Liver (tissue), 3 donors: Measurements from ENCODE around the gene MYO15A.

Experiments
- FOXA1 ChIP-seq: IDR thresholded peaks from 2 replicates; pipeline ENCODE4 v1.6.1; 2016; ENCODE audit warnings: antibody characterized with exemption
- HNF4A ChIP-seq, 2 donors: conservative IDR thresholded peaks; 2 replicates each; pipeline ENCODE4 v1.6.1; 2016; ENCODE audit warnings: antibody characterized with exemption in 2 of 2, mild to moderate bottlenecking in 2 of 2
- NR2F2 ChIP-seq: IDR thresholded peaks from 2 replicates; pipeline ENCODE4 v1.6.1; 2016; ENCODE audit warnings: antibody characterized with exemption
- RAD21 ChIP-seq, 2 donors: IDR thresholded peaks; 2 replicates each; pipeline ENCODE4 v1.6.1; 2016; ENCODE audit warnings: antibody characterized with exemption in 2 of 2, mild to moderate bottlenecking in 2 of 2
- RXRA ChIP-seq, 2 donors: IDR thresholded peaks; 2 replicates each; pipeline ENCODE4 v1.6.1; 2017 to 2018; ENCODE audit warnings: antibody characterized with exemption in 2 of 2, mild to moderate bottlenecking in 1 of 2
- TAF1 ChIP-seq: conservative IDR thresholded peaks from 2 replicates; pipeline ENCODE4 v1.6.1; 2016; ENCODE audit warnings: antibody characterized with exemption, mild to moderate bottlenecking
- YY1 ChIP-seq: IDR thresholded peaks from 2 replicates; pipeline ENCODE4 v1.6.1; 2016; ENCODE audit warnings: antibody characterized with exemption, mild to moderate bottlenecking
- TF ChIP-seq, protein P1 (sequence below): fragments of 150-350 bp; IDR thresholded peaks from 2 replicates; pipeline ENCODE4 v1.5.1; 2017; ENCODE audit warnings: improper control_type of control experiment, low read depth, low read length; ENCODE audit not compliant: missing input control
- TF ChIP-seq, protein P2 (sequence below): IDR thresholded peaks from 2 replicates; pipeline ENCODE4 v1.6.1; 2016; ENCODE audit warnings: antibody characterized with exemption
- TF ChIP-seq, protein P3 (sequence below): IDR thresholded peaks from 2 replicates; pipeline ENCODE4 v1.6.1; 2016; ENCODE audit warnings: antibody characterized with exemption
- TF ChIP-seq, protein P4 (sequence below): IDR thresholded peaks from 2 replicates; pipeline ENCODE4 v1.6.1; 2016; ENCODE audit warnings: antibody characterized with exemption, mild to moderate bottlenecking
- donor health status: healthy.
- donor health status: healthy.

DNA sequence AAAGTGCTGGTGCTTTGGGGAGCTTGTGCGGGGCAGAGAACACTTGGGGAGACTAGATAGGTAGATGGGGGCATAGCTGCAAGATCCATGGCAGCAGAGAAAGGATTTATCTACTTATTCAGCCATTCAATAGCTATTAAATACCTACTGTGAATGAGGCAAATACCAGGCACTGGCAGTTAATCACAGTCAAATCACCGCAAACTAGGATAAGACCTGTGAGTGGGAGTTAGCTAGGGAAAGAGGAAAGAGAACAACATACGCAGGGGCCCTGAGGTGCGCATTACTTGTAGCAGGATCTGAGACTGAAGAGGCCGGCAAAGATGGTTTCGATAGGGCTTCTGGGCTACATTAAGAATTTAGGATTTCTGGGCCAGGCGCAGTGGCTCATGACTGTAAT, 71.2 kb downstream of the MYO15A start:
- TF ChIP-seq, protein P1, sequence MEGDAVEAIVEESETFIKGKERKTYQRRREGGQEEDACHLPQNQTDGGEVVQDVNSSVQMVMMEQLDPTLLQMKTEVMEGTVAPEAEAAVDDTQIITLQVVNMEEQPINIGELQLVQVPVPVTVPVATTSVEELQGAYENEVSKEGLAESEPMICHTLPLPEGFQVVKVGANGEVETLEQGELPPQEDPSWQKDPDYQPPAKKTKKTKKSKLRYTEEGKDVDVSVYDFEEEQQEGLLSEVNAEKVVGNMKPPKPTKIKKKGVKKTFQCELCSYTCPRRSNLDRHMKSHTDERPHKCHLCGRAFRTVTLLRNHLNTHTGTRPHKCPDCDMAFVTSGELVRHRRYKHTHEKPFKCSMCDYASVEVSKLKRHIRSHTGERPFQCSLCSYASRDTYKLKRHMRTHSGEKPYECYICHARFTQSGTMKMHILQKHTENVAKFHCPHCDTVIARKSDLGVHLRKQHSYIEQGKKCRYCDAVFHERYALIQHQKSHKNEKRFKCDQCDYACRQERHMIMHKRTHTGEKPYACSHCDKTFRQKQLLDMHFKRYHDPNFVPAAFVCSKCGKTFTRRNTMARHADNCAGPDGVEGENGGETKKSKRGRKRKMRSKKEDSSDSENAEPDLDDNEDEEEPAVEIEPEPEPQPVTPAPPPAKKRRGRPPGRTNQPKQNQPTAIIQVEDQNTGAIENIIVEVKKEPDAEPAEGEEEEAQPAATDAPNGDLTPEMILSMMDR: no peak
- TF ChIP-seq RAD21 (IDR thresholded peaks at IDR 0.05) (no peak), NR2F2 (no peak), FOXA1 (no peak), RXRA (IDR thresholded peaks at IDR 0.05) (no peak), TAF1 (no peak), YY1 (no peak), HNF4A (conservative IDR thresholded peaks at IDR 0.05) (no peak)
- TF ChIP-seq, protein P2, sequence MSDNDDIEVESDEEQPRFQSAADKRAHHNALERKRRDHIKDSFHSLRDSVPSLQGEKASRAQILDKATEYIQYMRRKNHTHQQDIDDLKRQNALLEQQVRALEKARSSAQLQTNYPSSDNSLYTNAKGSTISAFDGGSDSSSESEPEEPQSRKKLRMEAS: no peak
- TF ChIP-seq, protein P3, sequence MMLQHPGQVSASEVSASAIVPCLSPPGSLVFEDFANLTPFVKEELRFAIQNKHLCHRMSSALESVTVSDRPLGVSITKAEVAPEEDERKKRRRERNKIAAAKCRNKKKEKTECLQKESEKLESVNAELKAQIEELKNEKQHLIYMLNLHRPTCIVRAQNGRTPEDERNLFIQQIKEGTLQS: no peak
- TF ChIP-seq, protein P4, sequence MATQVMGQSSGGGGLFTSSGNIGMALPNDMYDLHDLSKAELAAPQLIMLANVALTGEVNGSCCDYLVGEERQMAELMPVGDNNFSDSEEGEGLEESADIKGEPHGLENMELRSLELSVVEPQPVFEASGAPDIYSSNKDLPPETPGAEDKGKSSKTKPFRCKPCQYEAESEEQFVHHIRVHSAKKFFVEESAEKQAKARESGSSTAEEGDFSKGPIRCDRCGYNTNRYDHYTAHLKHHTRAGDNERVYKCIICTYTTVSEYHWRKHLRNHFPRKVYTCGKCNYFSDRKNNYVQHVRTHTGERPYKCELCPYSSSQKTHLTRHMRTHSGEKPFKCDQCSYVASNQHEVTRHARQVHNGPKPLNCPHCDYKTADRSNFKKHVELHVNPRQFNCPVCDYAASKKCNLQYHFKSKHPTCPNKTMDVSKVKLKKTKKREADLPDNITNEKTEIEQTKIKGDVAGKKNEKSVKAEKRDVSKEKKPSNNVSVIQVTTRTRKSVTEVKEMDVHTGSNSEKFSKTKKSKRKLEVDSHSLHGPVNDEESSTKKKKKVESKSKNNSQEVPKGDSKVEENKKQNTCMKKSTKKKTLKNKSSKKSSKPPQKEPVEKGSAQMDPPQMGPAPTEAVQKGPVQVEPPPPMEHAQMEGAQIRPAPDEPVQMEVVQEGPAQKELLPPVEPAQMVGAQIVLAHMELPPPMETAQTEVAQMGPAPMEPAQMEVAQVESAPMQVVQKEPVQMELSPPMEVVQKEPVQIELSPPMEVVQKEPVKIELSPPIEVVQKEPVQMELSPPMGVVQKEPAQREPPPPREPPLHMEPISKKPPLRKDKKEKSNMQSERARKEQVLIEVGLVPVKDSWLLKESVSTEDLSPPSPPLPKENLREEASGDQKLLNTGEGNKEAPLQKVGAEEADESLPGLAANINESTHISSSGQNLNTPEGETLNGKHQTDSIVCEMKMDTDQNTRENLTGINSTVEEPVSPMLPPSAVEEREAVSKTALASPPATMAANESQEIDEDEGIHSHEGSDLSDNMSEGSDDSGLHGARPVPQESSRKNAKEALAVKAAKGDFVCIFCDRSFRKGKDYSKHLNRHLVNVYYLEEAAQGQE: no peak
